Stimulated activated CD8-positive, alpha-beta memory T cell treated with anti-CD3 and anti-CD28 coated beads, Interleukin-15, amount 100 ng/mL, for 48 hours (primary cell): ENCODE results near the gene HYAL2.
A peak's percentile ranks its signal among the peaks of the same experiment; 100 is the strongest.
"Not testable (repeated sequence)": the region's sequence is repeated elsewhere in the genome, so short reads cannot be mapped to it uniquely, and the experiment has no call there.

ENCODE experiments used
- DNase-seq, 2 donors: peaks; one replicate each; pipeline ENCODE4 v3.0.0-alpha.2; 2020; ENCODE audit warnings: low read depth in 2 of 2

HYAL2 gene

DNA sequence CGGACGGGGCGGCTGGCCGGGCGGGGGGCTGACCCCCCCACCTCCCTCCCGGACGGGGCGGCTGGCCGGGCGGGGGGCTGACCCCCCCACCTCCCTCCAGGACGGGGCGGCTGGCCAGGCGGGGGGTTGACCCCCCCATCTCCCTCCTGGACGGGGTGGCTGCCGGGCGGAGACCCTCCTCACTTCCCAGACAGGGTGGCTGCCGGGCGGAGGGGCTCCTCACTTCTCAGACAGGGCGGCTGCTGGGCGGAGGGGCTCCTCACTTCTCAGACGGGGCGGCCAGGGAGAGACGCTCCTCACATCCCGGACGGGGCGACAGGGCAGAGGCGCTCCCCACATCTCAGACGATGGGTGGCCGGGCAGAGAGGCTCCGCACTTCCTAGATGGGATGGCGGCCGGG lies 10.5 kb downstream of the HYAL2 start:
- not testable (repeated sequence) for DNase-seq

DNA sequence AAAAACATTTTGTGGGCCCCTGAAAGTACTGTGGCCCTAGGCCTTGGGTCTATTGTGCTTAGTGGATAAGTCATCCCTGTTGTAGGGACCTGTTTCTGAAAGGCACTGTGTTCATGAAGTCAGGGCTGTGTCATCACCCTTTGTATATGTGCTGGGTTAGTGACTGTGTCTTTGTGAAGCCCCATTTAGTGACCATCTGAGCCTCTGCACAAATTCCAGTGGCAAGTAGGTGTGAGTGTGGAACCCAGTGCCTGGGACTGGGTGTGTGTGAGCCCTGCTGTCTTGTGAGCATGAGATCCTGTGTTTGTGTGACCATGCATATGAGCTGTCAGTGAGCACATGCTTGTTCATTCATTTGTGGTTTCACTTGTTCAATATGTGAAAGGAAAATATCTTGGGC lies 17.9 kb downstream of the HYAL2 start:
- DNase-seq = no peak

DNA sequence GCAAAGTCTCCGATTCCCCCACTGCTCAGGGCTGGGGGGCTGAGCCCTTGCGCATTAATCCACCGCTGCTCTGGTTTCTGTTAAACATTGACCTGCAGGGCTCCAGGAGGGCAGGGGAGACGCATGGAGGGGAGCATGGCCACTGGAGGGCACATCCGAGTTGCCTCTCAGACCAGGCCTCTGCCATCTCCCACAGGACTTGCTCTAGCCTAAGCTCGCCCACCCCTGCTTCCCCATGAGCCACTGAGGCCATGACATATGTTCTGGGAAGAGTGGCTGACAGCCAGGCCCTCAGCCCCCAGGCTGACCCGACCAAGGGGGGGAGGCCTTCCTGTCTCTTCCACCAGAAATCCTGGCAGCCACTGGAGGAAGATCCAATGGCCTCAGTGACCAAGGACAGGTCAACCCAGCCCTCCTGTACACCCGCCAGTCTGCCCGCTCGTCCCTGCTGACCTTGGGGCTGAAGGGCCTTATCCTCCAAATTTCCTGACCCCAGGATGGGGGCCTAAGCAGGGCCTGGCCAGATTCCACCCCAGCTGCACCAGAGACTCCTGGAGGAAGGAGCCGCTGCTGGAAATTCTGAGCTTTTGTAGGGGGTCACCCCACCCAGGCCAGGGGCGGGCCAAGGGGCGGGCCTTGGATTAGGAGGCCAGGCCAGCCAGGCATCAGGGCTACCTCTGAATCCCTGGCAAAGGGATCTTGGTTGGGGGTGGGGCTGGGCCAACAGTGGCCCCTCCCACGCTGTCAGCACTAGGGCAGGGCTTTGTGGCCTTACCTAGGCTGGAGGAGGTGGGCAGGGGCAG lies 19.3 kb downstream of the HYAL2 start, which contains the start of gene HYAL1:
HYAL1 (minus strand) TSS at position 562 of the 803 bp plus-strand sequence. CDS start 618 bp downstream, outside the sequence.
- DNase-seq = no peak

DNA sequence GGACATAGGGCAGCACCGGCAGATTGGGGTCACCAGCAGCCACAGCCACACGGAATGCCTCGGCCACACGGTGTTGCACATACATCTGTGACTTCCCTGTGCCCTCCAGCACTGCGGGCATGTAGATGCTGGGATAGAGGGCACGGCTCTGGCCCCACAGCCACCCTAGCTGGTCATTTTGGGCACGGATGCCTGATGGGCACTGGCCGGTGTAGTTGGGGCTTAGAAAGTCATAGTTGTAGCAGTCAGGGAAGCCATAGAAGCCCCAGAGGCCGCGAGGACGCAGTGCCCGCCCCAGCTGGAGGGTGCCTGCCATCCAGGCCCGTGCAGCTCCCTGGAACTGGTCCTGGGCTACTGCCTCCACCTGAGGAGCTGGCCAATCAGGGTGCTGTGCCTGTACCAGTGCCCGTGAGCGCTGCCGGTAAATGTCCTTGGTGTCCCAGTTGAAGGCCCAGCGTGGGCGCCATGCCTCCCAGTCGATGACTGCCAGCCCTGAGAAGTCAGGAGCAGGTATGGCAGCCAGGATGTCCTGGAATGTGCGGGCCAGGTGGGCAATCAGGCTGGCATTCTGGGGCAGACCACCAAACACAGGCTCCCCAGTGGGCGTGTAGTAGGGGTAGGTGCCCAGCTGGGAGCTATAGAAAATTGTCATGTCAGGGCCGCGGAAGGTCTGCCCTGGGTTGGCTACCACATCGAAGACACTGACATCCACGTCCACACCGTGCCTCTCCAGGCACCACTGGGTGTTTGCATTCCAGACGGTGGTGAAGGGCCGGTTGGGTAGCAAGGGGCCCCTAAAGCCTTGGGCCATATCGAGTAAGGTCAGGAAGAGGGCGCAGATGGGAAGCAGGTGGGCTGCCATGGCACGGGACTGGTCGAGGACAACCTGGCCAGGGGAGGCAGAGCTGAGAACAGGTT lies 20.2 kb downstream of the HYAL2 start:
- no peak for DNase-seq

DNA sequence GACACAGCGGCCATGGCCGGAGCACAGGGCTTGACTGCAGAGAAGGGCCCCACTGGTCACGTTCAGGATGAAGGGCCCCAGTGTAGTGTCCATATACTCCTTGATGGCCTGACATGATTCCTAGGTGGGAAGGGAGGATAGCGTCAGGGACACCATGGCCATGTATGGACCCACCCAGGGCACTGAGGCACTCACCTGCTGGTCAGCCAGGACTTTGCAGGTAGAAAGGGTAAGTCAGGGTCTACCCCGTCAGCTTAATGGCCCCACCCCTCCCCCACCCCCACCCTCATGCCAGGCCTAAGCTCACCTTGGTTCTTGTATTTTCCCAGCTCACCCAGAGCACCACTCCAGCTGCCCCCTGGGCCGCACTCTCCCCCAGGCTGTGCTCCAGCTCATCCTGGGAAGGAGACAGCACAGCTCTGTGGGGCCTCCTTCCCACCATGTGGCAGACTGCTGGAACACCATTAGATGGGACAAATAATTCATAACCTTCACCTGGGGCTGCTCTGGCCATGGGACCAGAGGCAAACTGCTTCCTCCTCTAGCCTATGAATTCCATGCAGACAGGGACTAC lies 21.8 kb downstream of the HYAL2 start:
- DNase-seq = no peak

DNA sequence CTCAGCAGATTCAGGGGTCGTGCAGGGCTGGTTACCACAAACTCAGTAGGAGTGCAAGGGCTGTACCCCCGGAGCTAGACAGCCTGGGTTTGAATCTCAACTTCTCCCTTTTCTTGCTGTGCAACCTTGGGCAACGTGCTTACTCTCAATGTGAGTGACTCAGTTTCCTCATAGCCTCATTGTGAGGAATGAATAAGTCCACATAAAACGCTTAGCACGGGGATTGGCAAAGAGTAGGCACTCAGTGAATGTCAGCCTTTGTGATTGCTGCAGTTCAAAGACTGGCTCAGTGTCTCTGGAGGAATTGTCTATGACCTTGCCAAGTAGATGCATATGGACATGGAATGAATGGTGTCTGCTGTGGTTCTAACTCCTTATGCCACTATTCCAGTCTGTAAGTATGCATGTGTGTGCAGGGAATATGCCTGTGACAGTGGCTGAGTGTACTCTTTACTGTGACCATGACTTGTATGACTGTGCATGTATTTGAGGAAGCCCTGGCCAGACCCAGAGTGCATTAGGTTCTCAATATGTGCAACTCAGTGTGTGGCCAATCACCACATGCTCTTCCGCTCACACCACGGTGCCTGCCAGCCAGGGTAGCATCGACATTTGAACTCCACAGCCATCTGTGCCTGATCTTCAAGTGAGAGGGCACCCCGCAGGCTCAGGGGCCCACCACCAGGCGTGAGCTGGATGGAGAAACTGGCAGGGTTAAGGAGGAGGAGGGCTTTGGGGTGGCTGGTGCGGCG lies 22.4 kb downstream of the HYAL2 start:
- no peak for DNase-seq

DNA sequence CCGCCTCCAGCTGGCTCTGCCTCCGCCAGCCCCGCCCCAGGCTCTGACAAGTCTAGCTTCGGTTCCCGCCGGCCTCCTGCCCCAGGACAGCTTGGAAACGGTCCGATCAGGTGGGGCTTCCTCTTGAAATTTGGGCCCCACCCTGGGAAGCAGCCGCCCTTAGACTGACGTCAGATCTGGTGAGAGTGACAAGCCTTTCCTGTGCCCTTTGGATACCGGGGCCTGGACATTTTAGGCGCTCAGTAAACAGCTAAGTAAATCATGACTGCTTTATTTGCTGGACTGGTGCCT lies 23.0 kb downstream of the HYAL2 start:
- DNase-seq = no peak

DNA sequence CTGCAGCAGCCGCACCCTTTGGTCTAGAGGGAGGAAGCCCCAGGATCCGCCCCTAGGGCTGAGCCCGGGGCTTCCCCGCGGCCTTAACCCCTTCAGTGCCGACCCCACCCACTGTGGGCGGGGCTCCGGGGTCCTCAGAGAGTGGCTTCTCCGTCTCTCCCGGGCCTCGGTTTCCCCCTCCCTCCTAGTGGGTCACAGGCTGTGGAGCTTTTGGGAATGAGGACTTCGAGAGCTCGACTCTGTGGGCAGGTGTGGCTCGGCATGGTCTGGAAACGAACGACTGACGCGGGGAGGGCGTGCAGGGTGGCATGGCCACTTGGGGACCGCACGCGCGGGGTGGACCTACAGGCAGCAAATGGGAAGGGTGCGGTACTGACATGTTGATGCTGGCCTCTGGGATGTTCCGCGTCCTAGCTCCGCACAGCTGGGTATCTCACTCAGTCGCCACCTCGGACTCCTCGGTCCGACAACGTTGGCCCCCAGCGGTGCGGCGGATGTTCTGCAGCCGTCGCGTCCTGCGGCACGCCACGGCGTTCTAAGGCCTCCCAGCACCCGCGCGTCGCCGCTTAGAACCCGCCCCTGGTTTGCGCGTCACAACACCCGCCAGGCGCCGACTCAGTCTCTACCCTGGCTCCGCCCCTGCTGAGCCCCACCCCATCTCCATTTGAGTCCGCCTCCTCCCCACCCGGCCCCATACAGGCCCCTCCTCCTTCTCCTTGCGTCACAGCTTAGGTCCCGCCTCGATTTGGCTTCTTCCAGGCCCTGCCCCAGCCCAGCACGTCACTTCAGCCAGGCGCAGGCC lies 23.5 kb downstream of the HYAL2 start, which contains the start of the genes HYAL3 and NAA80:
HYAL3 (minus strand) TSS at position 570 of the 802 bp plus-strand sequence. CDS start 3,803 bp downstream, outside the sequence.
NAA80 (minus strand) TSS at position 570 of the 802 bp plus-strand sequence. CDS start 1,942 bp downstream, outside the sequence.
- peak; percentile 98 to 99 for DNase-seq

DNA sequence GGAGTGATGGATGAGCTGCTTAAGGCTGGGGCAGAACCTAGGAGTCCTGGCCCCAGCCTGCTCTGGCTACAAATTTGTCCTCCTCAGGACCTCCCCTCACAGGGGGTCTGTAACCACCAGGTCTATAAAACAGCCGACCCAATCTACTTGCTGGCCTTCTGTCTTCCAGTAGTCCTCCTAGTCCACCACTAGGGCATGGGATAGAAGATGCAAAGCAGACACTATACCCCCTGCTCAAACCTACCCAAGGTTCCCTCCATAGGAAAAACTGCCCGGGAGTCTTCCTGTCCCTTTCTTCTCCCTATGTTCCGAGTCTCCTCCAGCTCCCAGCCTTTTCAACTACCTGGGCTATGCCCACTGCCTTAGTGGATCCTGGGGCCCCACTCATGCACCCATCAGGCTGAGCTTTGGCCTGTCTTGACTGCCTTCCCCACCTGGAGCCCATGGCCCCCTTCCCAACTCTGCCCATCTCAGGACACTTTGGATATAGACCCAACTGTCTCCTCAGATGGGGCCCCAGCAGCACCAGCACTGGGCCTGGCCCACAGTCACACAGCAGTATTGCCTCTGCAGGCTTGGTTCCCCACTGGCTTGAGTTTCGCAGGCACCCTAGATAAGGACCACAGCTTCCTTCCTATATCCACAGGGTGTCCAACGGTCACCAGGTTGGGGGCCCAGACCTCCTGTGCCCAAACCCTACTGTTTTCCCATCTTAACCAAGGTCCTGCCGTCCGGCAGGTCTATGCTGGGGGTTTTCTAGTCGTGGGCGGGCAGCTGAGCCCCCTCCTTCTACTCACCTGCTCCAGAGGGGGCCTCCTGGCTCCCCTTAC lies 24.4 kb downstream of the HYAL2 start:
- DNase-seq = no peak

DNA sequence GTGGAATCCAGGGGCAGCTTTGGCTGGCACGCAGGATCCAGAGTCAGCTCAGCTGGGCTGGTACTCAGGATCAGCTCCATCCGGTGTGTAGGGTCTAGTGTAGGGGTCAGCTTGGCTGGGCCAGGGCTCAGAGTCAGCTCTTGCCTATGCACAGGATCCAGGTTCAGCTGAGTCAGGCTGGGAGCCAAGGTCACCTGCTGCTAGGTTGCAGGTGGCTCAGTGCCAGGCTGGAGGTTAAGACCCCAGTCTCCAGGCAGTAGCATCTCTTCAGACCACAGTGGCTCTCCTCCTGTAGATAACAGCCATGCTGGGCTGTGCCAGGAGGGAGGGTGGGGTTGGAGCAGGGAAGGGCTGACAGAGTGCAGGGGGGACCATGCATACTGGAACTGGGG lies 25.2 kb downstream of the HYAL2 start:
- DNase-seq = no peak

DNA sequence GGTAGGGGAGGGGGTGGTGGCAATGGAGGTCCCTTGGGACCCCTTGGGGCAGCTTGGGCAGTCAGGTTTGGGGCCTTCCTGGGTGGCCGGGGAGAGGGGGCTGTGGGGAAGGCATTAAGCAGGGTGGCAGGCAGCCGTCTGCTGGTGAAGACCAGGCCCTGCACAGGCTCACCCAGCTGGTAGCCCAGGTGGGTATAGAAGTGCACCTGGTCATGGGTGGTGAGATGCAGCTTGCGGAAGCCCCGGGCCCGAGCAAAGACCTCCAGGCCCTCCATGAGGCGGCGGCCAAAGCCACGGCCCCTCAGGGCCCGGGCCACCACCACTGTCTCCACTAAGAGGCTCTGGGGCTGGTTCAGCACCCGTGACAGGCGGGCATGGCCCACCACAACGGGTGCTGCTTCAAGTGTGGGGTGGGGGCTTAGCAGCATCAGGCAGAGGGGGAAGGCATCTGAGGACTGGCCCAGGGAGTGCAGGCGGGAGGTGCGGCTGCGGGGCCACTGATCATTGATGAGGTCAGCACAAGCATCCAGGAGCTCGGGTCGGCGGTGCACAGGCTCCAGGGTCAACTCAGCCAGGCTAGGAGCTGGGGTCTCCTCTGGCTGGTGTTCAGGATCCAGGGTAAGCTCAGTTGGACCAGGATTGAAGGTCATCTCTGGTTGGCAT lies 25.7 kb downstream of the HYAL2 start:
- DNase-seq = no peak

DNA sequence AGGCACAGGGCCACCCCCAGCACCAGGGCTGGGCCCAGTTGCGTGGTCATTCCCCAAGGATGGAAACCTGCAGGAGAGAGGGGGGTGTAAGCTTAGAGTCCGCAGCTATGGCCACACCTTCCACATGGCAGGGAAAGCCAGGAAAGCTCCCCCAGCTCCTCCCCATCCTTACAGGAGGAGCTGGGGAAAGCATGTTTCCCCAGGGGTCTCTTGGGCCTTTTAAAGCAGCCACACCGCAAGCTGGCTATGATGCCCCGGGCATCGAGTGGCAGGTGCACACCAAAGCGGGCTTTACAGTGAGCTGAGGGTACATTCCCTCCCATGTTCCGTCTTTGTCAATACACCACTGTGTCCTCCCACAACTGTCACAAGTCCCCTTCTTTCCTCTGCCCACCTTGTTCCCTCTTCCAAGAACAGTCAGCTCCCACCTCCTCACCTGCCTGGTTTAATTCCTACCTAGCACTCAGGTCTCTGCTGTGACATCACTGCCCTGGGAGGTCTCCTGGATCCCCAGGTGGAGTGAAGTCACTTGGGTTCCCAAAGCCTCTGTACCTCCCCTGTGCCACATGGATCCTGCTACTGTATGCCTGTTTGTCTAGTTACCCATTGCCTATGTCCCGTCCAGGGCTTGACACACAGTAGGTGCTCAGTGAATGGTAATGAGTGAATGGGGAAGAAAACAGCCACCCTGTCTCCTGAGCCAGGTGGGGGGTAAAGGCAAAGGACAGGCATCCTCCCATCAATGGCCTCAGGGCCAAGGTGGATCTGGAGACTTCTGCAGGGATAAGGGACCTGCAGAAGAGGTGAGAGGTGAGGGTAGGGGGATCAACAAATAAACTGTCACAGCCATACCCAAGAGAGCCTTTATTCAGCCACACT lies 26.8 kb downstream of the HYAL2 start:
- DNase-seq = no peak

DNA sequence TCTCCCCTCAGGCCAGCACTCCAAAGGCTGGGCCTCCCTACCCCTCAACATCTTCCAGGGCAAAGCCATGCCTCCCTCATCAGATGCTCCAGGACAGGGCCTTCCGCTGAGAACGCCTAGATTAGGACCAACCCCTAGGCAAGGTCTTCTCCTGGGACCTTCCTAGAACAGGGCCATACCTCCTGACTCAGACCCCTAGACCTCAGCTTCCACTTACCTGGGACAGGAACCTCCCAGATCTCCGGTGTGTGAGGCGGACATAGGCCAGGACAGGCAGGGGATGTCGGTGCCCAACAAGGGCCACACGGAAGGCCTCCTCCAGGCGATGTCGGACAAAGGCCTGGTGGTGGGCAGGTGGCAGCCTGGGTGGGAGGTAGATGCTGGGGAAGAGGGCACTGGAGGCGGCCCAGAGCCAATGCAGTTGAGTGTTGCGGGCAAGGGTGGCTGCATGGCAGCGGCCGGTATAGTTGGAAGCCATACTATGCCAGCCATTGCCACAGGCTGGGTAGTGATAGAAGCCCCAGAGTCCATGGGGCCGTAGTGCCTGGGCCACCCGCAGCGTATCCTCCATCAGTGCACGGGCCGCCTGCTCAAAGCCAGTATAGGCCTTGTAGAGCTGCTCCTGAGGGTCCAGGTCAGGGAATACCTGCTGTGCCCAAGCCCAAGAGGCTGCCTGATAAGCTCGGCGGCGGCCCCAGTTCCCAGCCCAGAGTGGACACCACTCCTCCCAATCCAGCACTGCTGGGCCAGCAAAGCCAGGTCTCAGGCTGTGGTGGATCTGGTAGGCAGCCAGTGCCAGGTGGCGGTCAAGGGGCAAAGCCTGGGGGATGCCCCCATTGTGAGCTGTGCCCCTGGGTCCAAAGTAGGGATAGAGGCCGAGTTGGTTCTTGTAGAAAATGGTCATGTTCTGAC lies 27.8 kb downstream of the HYAL2 start:
- DNase-seq = no peak

DNA sequence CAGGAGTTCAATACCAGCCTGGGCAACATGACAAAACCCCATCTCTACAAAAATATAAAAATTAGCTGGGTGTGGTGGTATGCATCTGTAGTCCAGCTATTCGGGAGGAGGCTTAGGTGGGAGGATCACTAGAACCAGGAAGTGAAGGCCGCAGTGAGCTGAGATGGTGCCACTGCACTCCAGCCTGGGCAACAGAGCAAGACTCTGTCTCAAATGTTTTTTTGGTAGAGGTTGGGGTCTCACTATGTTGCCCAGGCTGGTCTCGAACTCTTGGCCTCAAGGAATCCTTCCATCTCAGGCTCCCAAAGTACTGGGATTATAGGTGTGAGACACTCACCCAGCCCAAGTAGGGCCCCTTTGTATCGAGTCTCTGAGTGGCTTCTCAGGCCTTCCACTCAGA lies 28.5 kb downstream of the HYAL2 start:
- no peak for DNase-seq

DNA sequence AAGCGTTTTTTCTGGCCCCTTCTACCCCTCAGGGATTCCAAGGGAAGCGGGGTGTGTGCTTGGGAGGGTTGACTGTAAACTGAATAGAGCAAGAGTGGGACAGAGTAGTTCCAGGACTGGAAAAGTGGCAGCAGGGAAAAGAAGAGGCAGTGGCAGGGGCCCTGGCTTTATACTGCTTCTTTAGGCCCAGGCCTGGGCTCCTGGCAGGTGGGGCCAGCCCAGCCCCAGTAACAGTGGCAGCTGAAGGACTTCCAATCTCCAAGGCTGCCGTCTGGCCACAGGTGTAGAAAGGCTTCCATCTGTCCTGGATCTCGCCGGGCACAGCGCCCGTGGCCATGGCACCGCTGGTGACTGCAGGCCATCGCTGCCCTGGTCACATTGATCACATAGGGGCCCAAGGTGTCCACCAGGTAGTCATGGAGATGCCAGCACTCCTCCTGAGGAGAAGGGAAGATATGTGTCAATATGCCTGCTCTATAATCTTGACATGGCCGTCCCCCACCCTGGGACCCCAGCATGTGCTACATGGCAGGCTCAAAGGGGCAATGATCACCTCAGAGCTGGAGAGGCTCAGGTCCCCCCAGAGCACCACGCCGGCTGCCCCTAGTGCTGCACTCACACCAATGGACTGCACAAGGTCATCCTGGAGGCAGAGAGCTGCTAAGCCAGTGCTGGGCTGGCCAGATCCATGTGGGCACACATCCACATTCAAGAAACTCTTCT lies 29.3 kb downstream of the HYAL2 start:
- DNase-seq = no peak
